Stimulated activated CD4-positive, alpha-beta T cell treated with anti-CD3 and anti-CD28 coated beads, Interleukin-15, amount 100 ng/mL, for 48 hours (primary cell): Measurements from ENCODE around the gene APEH.
"Not testable (repeated sequence)": the region's sequence is repeated elsewhere in the genome, so short reads cannot be mapped to it uniquely, and the experiment has no call there.

Source experiments
- DNase-seq, 2 donors: peaks; one replicate each; pipeline ENCODE4 v3.0.0-alpha.2; 2020; ENCODE audit warnings: low read depth in 2 of 2

APEH gene

DNA sequence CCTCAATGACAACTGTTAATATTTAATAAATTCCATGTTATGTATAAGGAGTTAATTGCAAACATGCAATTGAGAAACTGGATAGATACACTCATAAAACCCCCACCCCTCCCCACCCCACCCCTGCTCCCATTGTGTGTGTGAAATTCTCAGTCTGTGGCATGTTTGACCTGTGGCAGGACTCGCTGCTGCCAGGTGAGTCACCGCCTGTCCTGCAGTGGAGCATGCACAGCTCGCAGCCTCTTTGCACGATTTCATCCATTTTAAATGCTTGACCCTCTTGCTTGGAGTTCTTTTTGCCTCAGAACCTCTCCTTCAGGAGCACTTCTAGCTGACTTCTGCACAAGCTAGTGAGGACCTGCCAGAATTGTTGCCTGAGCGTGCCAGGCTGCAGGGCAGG is 5.3 kb upstream of the APEH start:
- DNase-seq = no peak

DNA sequence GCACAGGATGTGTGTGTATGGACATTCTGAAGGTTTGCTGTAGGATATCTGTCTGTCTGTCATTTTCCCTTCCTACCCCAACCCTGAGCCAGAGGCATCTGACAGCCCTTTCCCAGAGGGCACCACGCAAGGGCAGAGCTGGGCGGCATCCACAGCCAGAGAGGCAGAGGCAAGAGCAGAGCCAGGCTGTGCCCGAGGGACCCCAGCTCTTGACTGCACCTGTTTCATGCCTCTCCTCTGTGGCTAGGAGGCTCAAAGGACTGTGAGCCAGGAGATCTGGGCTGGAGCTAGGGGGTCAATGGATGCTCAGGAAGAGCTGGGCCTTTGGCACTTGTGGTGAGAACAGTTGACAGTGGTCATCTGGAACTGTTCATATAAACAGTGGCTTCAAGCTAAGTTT is 4.8 kb upstream of the APEH start:
- no peak for DNase-seq

DNA sequence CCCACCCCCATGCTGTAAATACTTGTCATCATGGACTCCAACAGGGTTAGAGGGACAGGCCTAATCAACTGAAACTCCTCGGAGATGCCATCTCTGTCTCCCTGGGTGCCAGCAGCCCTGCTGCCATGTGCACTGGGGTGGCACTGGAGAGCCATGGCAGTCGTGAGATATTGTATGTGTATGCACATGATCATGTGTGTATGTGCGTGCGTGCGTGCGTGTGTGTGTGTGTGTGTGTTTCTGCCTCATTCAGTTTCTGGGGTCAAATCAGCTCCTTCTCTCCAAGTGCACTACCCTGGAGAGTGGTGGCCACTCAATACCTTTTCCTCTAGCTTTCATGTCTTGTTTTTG is 3.2 kb upstream of the APEH start:
- DNase-seq = no peak

DNA sequence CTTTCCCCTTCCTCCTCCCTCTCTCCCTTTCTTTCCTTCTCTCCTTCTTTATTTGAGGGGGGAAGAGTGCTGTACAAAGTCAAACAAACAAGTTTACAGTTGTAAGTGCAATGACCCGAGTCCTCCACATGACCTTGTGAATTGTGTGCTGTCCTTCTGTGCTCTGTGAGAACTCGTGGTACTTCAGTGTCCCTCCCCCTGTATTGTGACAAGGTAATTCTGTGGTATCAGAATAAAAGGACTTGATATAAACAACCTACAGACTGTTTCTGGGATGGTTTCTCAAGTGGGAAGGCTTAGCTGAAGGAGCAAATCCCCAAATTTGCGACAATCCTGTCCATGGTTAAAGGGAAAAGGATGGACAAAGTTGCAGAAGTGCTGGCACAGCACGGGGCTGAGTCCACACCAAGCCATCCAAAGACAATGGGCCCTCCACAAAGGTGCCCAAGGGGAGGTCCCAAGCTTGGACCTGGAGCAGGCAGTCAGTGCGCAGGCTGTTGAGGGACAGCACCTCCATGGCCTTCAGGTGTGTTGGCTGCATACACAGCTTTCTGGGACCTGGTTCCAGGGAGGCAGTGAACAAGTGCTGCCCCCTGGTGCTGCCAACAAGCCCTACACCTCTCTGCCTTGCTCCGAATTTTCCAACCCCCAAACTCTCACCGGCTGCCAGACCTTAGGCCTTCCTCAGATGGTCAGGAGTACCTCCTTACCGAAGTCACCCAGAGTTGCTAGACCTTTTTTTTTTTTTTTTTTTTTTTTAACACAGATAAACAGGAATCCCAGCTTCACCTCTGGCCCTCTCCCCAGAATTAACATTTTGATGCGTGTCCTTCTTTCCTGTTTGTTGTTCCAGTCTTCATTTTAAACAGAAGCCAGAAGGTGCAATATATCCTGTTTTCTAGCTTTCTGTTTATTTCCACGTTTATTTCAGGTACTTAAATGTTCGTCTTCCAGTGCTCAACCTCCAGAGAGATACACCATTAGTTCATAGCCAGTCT is 2.6 kb upstream of the APEH start:
- peak; percentile 44 to 68 for DNase-seq

DNA sequence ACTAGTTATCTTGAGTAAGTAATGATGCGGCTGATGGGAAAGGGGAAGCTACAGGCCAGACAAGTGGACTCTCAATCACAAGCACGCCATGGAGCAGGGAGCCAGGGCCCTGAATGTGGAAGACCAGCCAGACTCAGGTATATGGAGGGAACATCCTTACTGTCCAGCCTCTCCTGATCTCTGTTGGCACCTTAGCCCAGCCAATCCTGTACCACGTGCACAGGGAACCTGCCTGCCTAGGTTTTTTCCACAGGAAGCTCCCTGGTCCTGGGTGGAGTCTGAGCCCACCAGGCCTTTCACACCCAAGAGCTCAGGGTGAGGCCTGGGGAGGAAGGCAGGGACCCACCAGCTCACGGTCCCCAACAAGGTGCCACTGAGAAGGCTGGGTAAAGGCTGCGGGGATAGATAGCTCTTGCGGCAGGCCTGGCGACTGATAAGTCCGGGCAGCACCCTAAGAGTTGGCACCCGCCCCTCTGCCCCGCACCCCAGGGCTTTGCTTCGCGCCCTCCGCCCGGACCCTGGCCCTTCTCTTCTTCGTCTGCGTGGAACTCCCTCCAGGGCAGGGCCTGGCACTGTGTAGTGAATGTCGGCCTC is 933 bp upstream of the APEH start:
- DNase-seq = no peak

DNA sequence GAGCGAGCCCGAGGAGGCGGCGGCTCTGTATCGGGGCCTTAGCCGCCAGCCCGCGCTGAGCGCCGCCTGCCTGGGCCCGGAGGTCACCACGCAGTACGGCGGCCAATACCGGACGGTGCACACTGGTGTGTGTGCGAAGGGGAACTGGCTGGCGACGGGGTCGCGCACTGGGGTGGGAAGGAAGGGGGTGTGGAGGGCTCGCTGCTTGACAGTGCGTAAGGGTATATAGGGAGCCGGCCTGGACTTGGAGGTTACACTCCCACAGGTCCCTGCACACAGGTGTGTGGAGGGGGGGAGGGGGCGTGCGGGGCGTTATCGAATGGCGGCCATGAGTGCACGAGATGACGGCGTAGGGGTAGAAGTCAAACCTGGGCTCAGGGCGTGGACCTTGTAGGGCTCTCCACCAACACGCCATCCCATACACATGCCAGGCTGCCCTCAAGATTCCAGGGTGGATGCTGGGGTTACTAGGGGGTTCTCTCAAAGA is 389 bp downstream of the APEH start:
- DNase-seq = no peak

DNA sequence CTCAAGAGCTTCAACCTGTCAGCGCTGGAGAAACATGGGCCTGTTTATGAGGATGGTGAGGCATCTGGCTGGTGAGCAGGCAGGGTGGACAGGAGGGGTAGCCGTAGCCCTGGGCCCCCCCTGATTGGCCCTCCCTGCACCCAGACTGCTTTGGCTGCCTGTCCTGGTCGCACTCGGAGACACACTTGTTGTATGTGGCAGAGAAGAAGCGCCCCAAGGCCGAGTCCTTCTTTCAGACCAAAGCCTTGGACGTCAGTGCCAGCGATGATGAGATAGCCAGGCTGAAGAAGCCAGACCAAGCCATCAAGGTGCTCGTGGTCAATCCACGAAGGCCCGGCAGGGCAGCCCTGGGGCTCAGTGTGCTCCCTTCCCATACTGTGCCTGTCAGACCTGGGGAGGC is 1.8 kb downstream of the APEH start:
- DNase-seq = no peak

DNA sequence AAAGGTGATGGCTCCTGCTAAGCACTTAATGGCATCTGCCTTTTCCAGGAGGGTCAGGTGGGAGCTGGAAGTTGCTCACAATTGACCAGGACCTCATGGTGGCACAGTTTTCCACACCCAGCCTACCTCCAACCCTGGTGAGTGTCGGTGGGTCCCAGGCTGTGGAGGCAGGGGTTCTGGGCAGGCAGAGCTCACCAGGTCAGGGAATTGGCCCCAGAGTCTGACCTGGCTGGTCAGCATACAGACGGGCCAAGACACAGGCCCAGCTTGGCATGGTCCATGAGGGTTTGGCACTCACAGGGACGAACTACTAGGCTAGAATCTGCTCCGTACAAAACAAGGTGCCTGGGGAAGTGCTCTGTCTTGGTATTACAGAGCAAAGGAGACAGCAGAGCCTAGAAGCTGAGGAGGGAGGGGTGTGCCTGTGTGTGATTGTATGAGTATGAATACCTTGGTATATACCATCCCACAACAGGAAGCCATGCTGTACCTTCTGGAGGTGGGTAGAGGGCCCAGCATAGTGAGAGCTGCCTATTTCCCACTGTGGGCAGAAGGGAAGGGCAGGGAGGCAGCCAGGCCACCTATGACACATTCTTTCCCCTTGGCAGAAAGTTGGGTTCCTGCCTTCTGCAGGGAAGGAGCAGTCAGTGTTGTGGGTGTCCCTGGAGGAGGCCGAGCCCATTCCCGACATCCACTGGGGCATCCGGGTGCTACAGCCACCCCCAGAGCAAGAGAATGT is 6.5 kb downstream of the APEH start:
- no peak for DNase-seq

DNA sequence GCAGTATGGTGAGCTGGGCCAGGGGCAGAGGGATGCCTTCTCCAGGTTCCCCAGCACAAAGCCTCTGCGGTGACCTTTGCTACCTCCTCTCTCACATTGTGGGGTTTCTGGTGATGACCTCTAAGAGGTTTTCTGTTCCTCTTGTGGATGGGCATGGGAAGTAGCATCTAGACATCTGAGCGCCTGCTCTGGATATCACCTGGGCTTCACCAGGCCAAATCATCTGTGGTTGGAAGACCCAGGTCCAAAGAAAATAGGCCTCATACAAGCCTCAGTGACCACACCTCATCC is 7.0 kb downstream of the APEH start:
- DNase-seq = no peak

DNA sequence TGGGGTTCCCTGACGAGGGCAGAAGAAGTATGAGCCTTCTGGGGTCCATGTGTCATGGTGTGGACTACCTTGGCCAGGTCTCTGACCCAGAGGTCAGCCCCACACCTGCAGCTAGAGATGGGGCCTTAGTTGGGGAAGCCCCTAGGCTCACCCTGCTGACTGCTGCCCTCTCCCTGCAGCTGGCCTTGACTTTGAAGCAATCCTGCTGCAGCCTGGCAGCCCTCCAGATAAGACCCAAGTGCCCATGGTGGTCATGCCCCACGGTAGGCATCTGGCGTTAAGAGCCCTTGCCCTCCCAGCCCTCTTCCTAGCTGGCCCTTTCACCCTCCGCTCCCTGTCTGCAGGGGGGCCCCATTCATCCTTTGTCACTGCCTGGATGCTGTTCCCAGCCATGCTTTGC is 7.4 kb downstream of the APEH start:
- no peak for DNase-seq

DNA sequence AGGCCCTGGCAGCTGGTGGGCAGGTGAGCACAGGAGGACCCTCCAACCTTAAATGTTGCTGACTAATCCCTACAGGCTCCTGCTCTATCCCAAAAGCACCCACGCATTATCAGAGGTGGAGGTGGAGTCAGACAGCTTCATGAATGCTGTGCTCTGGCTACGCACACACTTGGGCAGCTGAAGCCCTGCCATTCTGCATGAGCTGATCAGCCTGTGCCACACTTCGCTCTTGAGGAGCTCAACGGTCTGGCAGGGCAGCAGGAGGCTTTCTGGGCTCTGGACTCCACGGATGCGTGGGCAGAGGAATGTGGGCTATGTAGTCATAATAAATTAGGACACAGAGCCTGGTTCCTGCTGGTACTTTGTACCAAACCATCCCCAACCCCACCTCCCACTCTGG is 9.0 kb downstream of the APEH start:
- no peak for DNase-seq

DNA sequence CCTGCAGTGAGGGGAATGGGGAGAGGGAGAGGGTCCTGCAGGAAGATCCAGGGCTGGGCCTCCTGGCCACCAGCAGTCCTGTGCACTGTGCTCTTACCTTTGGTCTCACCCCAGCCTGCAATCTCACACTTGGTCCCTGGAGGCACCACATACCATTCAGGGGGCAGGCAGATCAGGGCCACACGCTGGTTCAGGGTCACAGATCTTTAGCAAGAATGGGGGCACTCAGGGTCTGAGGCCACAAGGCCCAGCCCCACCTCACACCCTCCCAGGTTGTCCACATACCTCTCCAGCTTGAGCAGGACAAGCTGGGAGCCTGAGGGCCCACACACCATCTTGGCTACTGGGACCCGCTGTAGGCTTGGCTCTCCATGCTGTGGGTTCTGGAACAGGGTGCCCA is 10.3 kb downstream of the APEH start:
- not testable (repeated sequence) for DNase-seq

DNA sequence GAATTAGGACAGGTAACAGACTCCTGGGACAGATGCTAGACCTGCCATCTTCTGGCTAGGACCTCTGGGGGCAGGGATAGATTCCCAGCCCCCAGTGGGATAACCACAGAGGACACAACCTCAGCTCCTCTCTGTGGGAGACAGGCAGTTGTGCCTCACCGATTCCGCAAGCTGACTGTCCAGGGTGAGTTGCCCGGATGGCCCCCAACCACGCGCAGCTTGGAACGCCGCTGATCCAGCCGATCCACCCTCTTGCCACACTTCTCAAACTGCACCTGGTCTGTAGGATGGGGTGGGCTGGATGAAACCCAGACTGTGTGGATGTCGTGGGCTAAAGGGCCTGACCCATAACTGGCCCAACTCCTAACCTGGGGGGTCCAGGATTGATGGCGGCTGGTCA is 11.0 kb downstream of the APEH start:
- DNase-seq = not testable (repeated sequence)

DNA sequence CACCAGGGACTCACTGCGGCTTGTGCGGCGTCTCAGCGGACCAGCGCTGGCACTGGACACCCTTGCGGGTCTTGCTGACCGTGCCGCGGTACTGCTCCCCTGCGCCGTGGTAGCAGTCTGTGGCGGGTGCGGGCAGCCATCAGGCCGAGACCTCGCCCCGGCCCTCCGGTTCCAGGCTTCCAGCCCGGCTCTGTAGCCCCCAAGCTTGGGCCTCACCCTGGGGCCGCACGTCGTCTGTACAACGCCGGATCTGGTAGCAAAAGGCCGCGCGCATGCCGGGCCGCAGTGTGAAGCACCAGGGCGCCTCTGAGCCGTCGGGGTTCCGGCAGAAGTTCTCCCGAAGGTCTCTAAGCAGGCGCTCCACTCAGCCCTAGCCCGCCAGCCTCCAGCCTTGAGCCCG is 11.7 kb downstream of the APEH start:
- DNase-seq = not testable (repeated sequence)

DNA sequence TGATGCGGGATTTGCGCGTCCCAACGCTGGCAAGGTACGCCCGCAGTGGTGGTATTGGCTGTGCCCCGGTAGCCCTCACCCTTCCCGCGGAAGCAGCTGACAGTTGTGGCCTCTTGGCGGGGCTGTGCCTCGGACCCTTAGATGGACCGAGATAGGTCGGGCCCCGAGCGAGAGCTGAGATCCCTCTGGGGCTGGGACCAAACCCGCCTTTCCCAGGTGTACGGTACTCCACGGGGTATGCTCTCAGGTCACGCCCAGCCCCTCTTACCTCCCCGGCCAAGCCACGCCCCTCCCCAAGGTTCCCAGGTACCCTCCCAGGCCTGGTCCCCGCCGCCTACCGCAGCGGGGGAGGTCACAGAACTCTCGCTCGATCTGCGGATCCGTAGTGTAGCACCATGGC is 12.2 kb downstream of the APEH start:
- DNase-seq = not testable (repeated sequence)

DNA sequence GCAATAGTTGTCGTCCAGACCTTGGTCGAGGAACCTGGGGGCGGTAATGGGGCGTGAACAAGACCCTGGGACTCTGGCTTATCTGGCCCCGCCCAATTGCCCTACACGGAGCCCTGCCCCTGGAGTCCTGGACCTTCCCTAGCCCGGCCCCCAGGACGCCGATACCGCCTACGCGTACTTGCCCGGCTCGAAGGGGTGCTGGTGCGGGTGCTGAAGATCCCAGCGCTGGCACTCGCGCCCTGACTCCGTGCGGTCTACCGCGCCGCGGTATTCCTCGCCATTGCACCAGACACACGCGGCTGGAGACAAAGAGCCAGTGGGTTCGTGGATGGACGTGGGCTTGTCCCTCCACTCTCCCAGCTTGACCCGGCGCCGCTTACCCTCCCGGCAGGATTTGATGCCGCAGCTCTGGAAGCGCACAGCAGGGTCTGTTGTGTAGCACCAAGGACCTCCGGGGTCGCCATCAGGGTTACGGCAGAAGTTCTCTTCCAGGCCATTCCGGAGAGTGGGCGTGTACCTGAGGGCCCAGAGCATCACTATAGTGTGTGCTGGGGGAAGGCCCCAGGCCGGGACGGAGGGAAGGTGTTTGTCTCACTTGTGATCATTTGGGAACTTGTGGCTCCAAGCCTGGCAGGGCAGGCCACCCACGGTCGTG is 12.7 kb downstream of the APEH start:
- not testable (repeated sequence) for DNase-seq

DNA sequence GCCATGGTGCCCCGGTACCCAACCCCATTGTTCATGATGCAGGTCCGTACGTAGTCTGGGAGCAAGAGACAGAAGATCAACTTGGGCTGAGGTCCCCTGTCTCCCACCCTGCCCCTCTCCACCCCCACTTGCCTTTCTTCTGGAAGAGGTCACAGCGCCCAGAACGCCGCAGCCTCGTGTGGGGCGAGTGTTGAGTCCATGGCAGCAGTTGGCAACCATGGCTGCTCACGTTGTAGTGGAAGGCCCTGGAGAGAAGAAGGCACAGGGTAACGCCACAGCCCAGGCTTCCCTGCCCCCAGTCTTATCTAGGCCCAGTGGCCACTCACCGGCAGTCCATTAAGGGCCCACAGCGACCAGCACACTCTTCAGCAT is 13.3 kb downstream of the APEH start:
- DNase-seq = not testable (repeated sequence)

DNA sequence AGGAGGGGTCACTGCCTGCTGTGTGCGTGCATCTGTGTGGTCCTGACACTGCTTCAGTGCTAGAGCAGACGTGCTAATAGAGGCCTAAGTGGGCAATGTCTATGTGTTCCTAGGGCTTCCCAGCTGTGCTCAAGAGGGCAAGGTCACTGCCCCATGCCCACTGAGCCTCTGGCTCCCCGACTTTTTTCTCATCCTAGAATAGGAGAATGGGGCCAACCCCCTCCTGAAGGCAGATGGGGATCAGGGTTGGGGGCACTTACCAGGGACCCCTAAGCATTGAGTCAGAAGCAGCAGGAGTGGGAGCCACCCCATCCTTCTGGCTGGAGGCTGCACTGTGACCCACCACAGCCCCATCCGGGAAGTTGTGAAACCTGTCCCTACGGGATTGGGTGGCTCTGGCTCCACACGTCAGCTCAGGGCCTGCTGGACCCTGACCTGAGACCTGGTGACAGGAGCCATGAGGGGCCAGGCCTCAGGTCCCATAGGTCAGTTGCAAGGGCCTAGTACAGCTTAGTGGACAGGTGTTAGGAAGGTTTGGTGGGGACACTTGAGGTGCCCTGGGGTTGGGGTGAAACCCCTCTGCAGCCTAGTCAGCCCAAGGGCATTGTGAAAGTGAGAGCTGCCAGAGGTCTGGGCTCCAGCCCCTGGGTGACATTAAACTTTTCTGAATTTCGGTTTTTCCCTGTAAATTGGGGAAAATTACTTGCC is 14.3 kb downstream of the APEH start:
- not testable (repeated sequence) for DNase-seq

DNA sequence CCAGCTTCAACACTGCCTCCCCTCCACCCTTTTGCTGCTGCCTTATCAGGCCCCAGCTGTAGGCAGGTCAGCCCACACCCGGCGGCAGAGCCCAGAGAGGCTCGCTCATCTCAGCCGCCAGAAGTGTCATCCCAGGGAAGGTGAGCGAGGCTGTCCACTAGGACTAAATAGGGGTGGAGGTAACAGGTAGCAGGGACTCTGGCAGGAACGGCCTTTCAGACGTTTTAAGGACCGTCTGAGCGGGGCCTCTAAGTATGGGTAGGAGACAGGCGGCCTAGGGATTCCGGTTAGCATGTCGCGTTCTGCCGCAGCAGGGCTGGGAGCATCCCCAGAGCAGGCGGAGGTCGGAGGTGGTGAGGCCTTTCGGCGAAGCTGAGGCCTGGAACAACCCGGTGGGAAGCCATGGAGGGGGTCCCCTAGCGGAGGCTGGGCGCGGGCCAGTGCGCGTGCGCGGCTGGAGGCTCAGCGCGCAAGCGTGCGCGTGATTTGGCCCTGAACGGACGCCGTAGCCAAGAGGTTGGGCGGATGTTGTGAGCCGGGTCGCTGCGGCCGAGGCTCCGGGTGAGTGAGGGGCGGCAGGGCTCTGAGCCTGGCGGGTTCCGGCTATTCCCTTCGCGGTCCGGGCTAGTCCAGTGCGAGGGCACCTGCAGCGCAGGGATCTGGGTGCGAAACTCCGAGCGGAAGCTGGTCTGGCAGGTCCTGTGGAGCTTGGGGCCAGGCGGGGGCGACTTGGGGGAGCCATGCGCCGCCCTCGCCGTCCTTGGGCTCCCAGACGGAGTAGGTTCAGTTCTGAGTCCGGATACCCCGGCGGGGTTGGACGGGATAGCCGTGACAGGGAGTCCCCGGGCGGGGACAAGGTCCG is 15.1 kb downstream of the APEH start, which contains the start of the genes MST1 and RNF123:
Gene MST1, minus strand, starts transcription at position 429 of the 862 bp plus-strand sequence. CDS start 783 bp downstream, outside the sequence.
Gene RNF123, plus strand, starts transcription at position 512 of the 862 bp plus-strand sequence. CDS start 1,609 bp downstream, outside the sequence.
- DNase-seq = peak; percentile 84 to 89

DNA sequence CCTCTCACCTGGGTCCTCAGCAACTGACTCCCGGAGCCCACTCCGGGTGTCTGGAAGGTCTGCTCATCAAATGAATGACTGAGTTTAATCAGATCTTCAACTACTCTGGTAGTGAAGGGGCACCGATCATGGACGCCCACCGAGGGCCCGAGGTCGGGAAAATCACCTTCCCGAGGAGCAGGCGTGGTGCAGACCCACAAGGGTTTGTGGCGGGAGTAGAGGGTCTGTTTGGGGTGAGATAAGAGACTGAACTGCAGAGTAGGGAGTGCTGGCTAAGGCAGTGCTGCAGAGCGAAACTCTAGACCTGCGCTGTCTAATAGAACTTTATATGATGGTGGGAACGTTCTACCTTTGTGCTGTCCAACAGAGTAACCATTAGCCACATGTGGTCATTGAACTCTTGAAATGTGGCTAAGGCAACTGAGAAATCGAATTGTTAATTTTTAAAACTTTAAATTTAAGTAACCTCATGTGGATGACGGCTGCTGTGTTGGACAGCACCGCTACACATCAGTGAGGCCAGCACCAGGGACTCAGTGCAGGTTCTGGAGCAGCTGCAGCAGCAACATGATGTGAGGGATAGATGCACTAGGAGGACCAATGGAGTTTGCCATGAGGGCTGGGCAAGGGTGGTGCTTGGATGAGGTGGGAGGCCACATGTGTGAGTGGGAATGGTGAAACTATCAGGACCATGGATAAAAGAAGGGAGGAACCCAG is 15.9 kb downstream of the APEH start:
- DNase-seq = not testable (repeated sequence)
